Activated CD4-positive, alpha-beta T cell treated with anti-CD3 and anti-CD28 coated beads for 36 hours (primary cell): Measurements from ENCODE around the gene LOC101059915.

Experiments
- ATAC-seq: fragments of 200-7000 bp; cut with Tn5 transposase; one replicate; pipeline ENCODE4 v1.10.0; 2021; ENCODE audit warnings: mild to moderate bottlenecking, moderate library complexity
- CTCF ChIA-PET: fragments of 350-600 bp; sonication (Branson Sonifier 250); formaldehyde crosslinking; loops from one replicate; lab custom pipeline; 2021; ENCODE audit warnings: antibody characterized with exemption; lab: Charles Lee
- POLR2A ChIA-PET: fragments of 350-600 bp; sonication (Branson Sonifier 250); formaldehyde crosslinking; loops from one replicate; lab custom pipeline; 2021; ENCODE audit warnings: antibody characterized with exemption, inconsistent platforms; lab: Charles Lee
- DNase-seq: peaks from one replicate; pipeline ENCODE4 v3.0.0-alpha.2; 2020
- H3K27ac Mint-ChIP-seq: one replicate; pipeline ENCODE4 v1.8.0; 2021; ENCODE audit warnings: mixed read lengths
- H3K27me3 Mint-ChIP-seq: one replicate; pipeline ENCODE4 v1.8.0; 2021; ENCODE audit warnings: mixed read lengths
- H3K36me3 Mint-ChIP-seq: one replicate; pipeline ENCODE4 v1.8.0; 2021; ENCODE audit warnings: low read depth, mixed read lengths
- H3K4me1 Mint-ChIP-seq: one replicate; pipeline ENCODE4 v1.8.0; 2021; ENCODE audit warnings: mixed read lengths
- H3K4me3 Mint-ChIP-seq: one replicate; pipeline ENCODE4 v1.8.0; 2021; ENCODE audit warnings: mild to moderate bottlenecking, moderate library complexity, mixed read lengths
- H3K9me3 Mint-ChIP-seq: one replicate; pipeline ENCODE4 v1.8.0; 2021; ENCODE audit warnings: low read depth, mixed read lengths
- intact Hi-C, 2 experiments: fragments of 100-400 bp; cut with DNase I in 1 of 2; cut with micrococcal nuclease in 1 of 2; formaldehyde crosslinking; loops; one replicate each; pipeline versions ENCODE4 v1.14.2 to v1.15.1; 2022 to 2024; cut with DNase I, micrococcal nuclease

Gene LOC101059915

GRCh38 chrX:71667328-71668247, at the start of gene LOC101059915:
TSS of gene LOC101059915 (plus strand) at chrX:71667546.
- Mint-ChIP-seq H3K27ac (no peak within 1 kb of the TSS), H3K4me1 (peaks cover 42% of the 10 kb centered on the region), H3K9me3 (no peaks in the 10 kb centered on the region), H3K36me3 (no peaks in the 10 kb centered on the region), H3K27me3 (peaks cover 3% of the 10 kb centered on the region), H3K4me3 (no peak within 1 kb of the TSS)
- ChIA-PET POLR2A (no interaction called here), CTCF (interaction anchor here (1.0 kb wide), 1 partner anchor 192 kb away, joined by 3 read pairs; no protein-coding TSS in a partner anchor)
- intact Hi-C loops: no loop called here
- ATAC-seq: no peak
- no peak for DNase-seq

- CTCF ChIA-PET: interaction anchor here (1.0 to 2.5 kb wide), 2 partner anchors 11 to 26 kb away, joined by 3 to 8 read pairs; no protein-coding TSS in a partner anchor
Observed at GRCh38 chrX:71617742-71618141, 49.6 kb upstream of the LOC101059915 start.

GRCh38 chrX:71618303-71618721, 49.0 kb upstream of the LOC101059915 start, which contains the start of gene CXCR3:
TSS of gene CXCR3 (minus strand) at chrX:71618511. CDS start at chrX:71618449, 62 bp downstream.
- ATAC-seq (peak; percentile 56), DNase-seq (peak; percentile 87)
- intact Hi-C loops: loop anchor here (1.0 to 5.0 kb wide), 11 partner anchors 16 to 654 kb away; partner anchors contain the start of genes NONO (in 1 of the 2) and OGT (in 1 of the 2)
- H3K4me1 Mint-ChIP-seq: peaks cover 82% of the 10 kb centered on the region
- peaks cover 34% of the 10 kb centered on the region for H3K36me3 Mint-ChIP-seq
- no peaks in the 10 kb centered on the region for H3K27me3 Mint-ChIP-seq
- peak within 1 kb of the TSS; percentile 96 for H3K27ac Mint-ChIP-seq
- CTCF ChIA-PET: interaction anchor here (1.0 to 2.5 kb wide), 4 partner anchors 12 to 83 kb away, joined by 3 to 8 read pairs (median 5); no protein-coding TSS in a partner anchor
- H3K4me3 Mint-ChIP-seq: peak within 1 kb of the TSS; percentile 78
- POLR2A ChIA-PET: interaction anchor here (0.6 to 3.8 kb wide), 5 partner anchors 15 to 84 kb away, joined by 3 to 43 read pairs (median 4); partner anchors contain the start of gene OGT
- H3K9me3 Mint-ChIP-seq: no peaks in the 10 kb centered on the region

More at GRCh38 chrX:71617742-71618141, 49.6 kb upstream of the LOC101059915 start:
- H3K4me1 Mint-ChIP-seq: peaks cover 76% of the 10 kb centered on the region
- DNase-seq (no peak), ATAC-seq (no peak)
- H3K27ac Mint-ChIP-seq: peak overlapping the region; percentile 96
- POLR2A ChIA-PET: interaction anchor here (3.8 kb wide), 1 partner anchor 84 kb away, joined by 43 read pairs; the partner anchor contains the start of gene OGT
- H3K27me3 Mint-ChIP-seq: no peaks in the 10 kb centered on the region
- peak overlapping the region; percentile 78 for H3K4me3 Mint-ChIP-seq
- no peaks in the 10 kb centered on the region for H3K9me3 Mint-ChIP-seq
- peaks cover 39% of the 10 kb centered on the region for H3K36me3 Mint-ChIP-seq
- intact Hi-C loops: loop anchor here (1.0 to 5.0 kb wide), 11 partner anchors 15 to 655 kb away; partner anchors contain the start of genes NONO (in 1 of the 2) and OGT (in 1 of the 2)

GRCh38 chrX:71618787-71619186, 48.6 kb upstream of the LOC101059915 start:
- intact Hi-C loops: loop anchor here (1.0 to 5.0 kb wide), 11 partner anchors 16 to 654 kb away; partner anchors contain the start of genes NONO (in 1 of the 2) and OGT (in 1 of the 2)
- no peak for DNase-seq
- Mint-ChIP-seq H3K27me3 (no peaks in the 10 kb centered on the region), H3K4me1 (peaks cover 87% of the 10 kb centered on the region), H3K27ac (peak overlapping the region; percentile 96), H3K36me3 (peaks cover 29% of the 10 kb centered on the region), H3K4me3 (peak overlapping the region; percentile 78), H3K9me3 (no peaks in the 10 kb centered on the region)
- ATAC-seq: no peak
- POLR2A ChIA-PET: interaction anchor here (0.6 to 3.8 kb wide), 5 partner anchors 15 to 85 kb away, joined by 3 to 43 read pairs (median 4); partner anchors contain the start of gene OGT
- CTCF ChIA-PET: interaction anchor here (1.0 to 2.5 kb wide), 5 partner anchors 12 to 84 kb away, joined by 3 to 8 read pairs (median 5); no protein-coding TSS in a partner anchor

- intact Hi-C loops: loop anchor here (2.0 to 5.0 kb wide), 8 partner anchors 16 to 653 kb away; partner anchors contain the start of genes NONO (in 1 of the 2) and OGT (in 1 of the 2)
- CTCF ChIA-PET: interaction anchor here (1.6 to 2.5 kb wide), 3 partner anchors 13 to 19 kb away, joined by 5 to 8 read pairs (median 6); no protein-coding TSS in a partner anchor
- peaks cover 89% of the 10 kb centered on the region for H3K4me1 Mint-ChIP-seq
- POLR2A ChIA-PET: interaction anchor here (1.0 to 3.8 kb wide), 3 partner anchors 16 to 85 kb away, joined by 4 to 43 read pairs (median 13); partner anchors contain the start of gene OGT
- ATAC-seq: peak; percentile 58
- DNase-seq: peak; percentile 83
- peak overlapping the region; percentile 96 for H3K27ac Mint-ChIP-seq
- H3K36me3 Mint-ChIP-seq: peaks cover 28% of the 10 kb centered on the region
- no peaks in the 10 kb centered on the region for H3K27me3 Mint-ChIP-seq
- H3K9me3 Mint-ChIP-seq: no peaks in the 10 kb centered on the region
- H3K4me3 Mint-ChIP-seq: peak overlapping the region; percentile 78
Observed at GRCh38 chrX:71619193-71619592, 48.2 kb upstream of the LOC101059915 start.

- H3K4me3 Mint-ChIP-seq: no peak overlapping the region
Observed at GRCh38 chrX:71619986-71620385, 47.4 kb upstream of the LOC101059915 start.

GRCh38 chrX:71621603-71622002, 45.7 kb upstream of the LOC101059915 start:
- peak overlapping the region; percentile 69 for H3K27ac Mint-ChIP-seq
- H3K36me3 Mint-ChIP-seq: peaks cover 11% of the 10 kb centered on the region
- intact Hi-C loops: loop anchor here (1.0 kb wide), 2 partner anchors 17 to 89 kb away; no protein-coding TSS in a partner anchor
- no peaks in the 10 kb centered on the region for H3K27me3 Mint-ChIP-seq
- DNase-seq: no peak
- H3K4me1 Mint-ChIP-seq: peaks cover 69% of the 10 kb centered on the region
- H3K9me3 Mint-ChIP-seq: no peaks in the 10 kb centered on the region
- no peak overlapping the region for H3K4me3 Mint-ChIP-seq
- ChIA-PET CTCF (no interaction called here), POLR2A (no interaction called here)
- no peak for ATAC-seq

More at GRCh38 chrX:71619986-71620385, 47.4 kb upstream of the LOC101059915 start:
- ATAC-seq: no peak
- DNase-seq: no peak
- Mint-ChIP-seq H3K27ac (peak overlapping the region; percentile 96), H3K36me3 (peaks cover 23% of the 10 kb centered on the region), H3K27me3 (no peaks in the 10 kb centered on the region), H3K9me3 (no peaks in the 10 kb centered on the region), H3K4me1 (peaks cover 85% of the 10 kb centered on the region)
- intact Hi-C loops: loop anchor here (2.0 to 5.0 kb wide), 8 partner anchors 17 to 652 kb away; partner anchors contain the start of genes NONO (in 1 of the 2) and OGT (in 1 of the 2)
- POLR2A ChIA-PET: interaction anchor here (2.1 to 3.8 kb wide), 2 partner anchors 16 to 86 kb away, joined by 13 to 43 read pairs; partner anchors contain the start of gene OGT
- CTCF ChIA-PET: interaction anchor here (2.2 kb wide), 1 partner anchor 18 kb away, joined by 6 read pairs; no protein-coding TSS in a partner anchor

- Mint-ChIP-seq H3K36me3 (peaks cover 7% of the 10 kb centered on the region), H3K27ac (peak overlapping the region; percentile 69), H3K9me3 (no peaks in the 10 kb centered on the region), H3K4me1 (peaks cover 64% of the 10 kb centered on the region), H3K27me3 (no peaks in the 10 kb centered on the region), H3K4me3 (no peak overlapping the region)
- intact Hi-C loops: loop anchor here (1.0 kb wide), 2 partner anchors 16 to 90 kb away; no protein-coding TSS in a partner anchor
- no peak for ATAC-seq
- ChIA-PET POLR2A (no interaction called here), CTCF (interaction anchor here (1.0 to 1.2 kb wide), 2 partner anchors 90 to 222 kb away, joined by 3 to 5 read pairs; no protein-coding TSS in a partner anchor)
- DNase-seq: no peak
Observed at GRCh38 chrX:71622032-71622575, 45.2 kb upstream of the LOC101059915 start.

GRCh38 chrX:71622576-71623450, 44.5 kb upstream of the LOC101059915 start:
- Mint-ChIP-seq H3K4me1 (peaks cover 56% of the 10 kb centered on the region), H3K36me3 (peaks cover 4% of the 10 kb centered on the region), H3K27me3 (no peaks in the 10 kb centered on the region), H3K4me3 (peak overlapping the region; percentile 49), H3K9me3 (no peaks in the 10 kb centered on the region), H3K27ac (peak overlapping the region; percentile 94)
- intact Hi-C loops: loop anchor here (1.0 kb wide), 3 partner anchors 14 to 91 kb away; no protein-coding TSS in a partner anchor
- POLR2A ChIA-PET: interaction anchor here (0.6 to 0.9 kb wide), 2 partner anchors 25 to 340 kb away, joined by 3 read pairs; partner anchors contain the start of gene NONO
- DNase-seq (peak; percentile 83), ATAC-seq (peak; percentile 53)
- CTCF ChIA-PET: interaction anchor here (0.5 to 1.2 kb wide), 3 partner anchors 91 to 222 kb away, joined by 3 to 5 read pairs (median 3); no protein-coding TSS in a partner anchor
